Erythroblast (primary cell): ENCODE data around the gene EEF1G.

ENCODE experiments used
- GATA1 ChIP-seq: IDR thresholded peaks from 2 replicates; pipeline ENCODE4 v1.6.1; 2011; ENCODE audit warnings: low read depth, mild to moderate bottlenecking, control low read depth, low read length, moderate library complexity
- POLR2A ChIP-seq: IDR thresholded peaks from 2 replicates; pipeline ENCODE4 v1.6.1; 2011; ENCODE audit warnings: mild to moderate bottlenecking, low read length

DNA sequence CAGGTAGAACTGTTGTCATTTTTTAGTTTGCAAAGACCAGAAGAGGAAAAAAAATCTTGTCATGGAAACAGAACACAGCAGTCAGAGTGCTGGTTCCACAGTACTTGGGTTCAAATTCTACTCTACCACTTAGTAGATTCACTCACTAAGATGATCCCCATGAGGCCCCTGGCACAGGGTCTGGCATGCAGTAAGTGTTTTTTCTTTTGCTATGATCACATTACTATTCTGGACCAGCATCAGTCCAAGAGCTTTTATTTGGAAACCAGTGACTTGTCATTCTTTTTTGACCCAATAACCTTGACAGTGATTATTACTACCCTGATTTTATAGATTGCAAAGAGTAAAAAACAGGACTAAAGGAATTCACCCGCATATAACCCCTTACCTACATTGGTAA lies 4.1 kb downstream of the EEF1G start:
- no peak for TF ChIP-seq POLR2A
- TF ChIP-seq GATA1: no peak
